NCI-H2227 treated with DMSO at 0.1 percent for 48 hours (cell line): ENCODE results near the gene NHLRC4.

Experiments
- DNase-seq: peaks from one replicate; lab custom pipeline; 2025; lab: John Stamatoyannopoulos, UW

Gene NHLRC4, protein sequence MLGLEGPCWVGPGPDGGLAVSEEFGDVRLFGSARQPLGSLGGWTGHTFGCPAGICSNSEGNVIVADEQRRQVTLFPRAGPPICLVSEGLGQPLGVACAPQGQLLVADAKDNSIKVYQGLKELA

GRCh38 chr16:566475-567372, at the start of gene NHLRC4:
TSS of gene NHLRC4 (plus strand) at chr16:567005. CDS start at chr16:568048, 1,043 bp downstream.
- peak; percentile 65 for DNase-seq

- DNase-seq: no peak
These were observed 47.9 kb upstream of the NHLRC4 start for GRCh38 chr16:518858-519257.

DNA sequence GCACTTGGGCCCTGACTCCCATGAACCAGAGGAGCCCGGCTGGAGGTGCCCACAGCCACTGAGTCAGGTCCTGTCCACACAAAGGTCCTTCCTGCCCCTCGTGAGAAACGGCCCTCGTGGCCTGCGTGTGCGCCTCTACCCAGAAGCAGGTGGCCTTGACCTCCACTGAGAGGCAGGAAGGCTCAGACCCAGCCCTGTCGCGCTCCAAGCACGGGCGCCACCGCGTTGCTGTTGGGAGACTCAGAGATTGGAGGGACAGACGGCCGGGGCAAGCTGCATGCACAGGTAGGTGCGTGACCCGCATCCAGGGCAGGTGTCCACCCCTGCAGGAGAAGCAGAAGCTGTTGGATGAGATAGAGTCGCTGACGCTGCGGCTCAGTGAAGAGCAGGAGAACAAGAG, 47.4 kb upstream of the NHLRC4 start:
- DNase-seq: no peak

DNA sequence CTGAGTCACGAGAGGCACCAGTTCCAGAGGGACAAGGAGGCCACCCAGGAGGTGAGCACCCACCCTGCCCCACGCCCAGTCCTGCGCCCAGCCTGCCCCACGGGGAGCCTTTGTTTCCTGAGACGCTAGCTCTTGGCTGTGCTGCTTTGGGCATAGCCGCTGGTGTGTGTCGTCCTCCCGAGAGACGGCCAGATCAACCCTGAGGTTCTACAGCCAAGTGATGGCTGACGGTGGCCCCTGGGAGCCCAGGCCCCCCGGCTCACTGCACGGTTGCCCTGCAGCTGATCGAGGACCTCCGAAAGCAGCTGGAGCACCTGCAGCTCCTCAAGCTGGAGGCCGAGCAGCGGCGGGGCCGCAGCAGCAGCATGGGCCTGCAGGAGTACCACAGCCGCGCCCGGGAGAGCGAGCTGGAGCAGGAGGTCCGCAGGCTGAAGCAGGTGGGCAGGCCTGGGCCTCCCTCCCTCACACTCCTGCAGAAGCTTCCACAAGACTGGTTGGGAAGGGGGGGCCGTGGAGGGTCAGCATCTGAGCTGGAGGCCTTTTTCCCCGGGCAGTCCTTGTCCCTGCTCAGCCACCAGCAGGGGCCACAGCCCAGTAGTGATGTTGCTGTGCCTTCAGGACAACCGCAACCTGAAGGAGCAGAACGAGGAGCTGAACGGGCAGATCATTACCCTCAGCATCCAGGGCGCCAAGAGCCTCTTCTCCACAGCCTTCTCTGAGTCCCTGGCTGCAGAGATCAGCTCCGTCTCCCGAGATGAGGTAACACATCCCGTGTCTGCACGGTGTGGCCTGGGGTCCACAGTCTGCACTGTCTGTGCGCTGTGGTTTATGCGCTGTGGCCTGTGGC, 46.7 kb upstream of the NHLRC4 start:
- no peak for DNase-seq

DNA sequence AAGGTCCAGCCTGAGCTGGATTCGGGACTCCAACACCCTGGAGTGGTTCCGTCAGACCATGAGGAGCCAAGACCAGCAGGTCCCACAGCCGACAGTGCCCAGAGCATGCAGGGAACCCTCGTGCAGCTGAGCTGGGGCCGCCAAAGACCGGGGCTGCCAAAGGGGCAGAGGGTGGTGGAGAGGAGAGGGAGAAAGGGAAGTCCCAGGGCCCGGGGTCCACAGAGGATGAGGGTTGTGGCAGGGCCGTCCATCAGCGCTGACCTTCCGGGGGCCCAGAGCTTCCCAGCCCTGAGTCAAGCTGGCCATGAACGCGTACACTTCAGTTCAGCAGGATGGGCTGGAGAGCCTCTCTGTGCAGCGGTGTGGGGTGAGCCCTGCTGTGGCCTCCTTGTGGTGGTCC, 46.0 kb upstream of the NHLRC4 start:
- no peak for DNase-seq

DNA sequence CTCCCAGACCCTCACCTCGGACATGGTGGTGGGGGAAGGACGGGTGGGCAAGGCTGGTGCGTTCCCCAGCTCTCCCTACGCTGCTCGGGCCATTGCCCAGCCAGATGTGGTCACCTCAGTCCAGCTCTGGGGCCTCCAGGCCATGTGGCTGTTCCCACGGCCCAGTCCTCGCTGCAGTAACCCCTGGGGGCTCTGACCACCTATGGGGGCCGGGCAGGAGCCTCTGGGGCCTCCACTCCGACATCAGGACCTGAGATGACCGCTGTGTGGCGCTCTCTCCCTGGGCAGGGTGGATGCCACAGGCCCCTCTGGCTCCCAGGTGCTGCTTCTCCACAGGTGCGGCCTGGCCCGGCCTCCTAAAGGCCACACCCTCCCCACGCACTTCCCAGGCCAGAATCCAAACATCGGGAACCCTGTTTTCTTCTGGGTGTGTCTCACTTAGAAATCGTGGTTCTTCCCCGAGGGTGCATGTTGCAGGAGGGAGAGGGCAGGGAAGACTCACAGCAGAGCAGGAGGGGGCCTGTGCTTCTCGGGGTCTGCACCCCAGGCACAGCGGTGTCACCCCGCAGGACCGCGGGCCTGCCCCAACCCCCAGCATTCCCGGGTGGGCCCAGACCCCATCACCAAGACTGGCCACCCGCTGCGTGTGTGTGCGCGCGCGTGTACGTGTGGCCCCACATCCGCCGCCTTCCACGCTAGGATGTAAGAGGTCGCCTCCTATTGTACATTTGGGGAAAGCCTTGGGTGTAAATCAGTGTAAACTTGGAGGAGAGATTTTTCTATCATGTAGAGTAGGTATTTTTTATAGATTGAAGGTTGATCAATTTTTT, 45.2 kb upstream of the NHLRC4 start:
- no peak for DNase-seq

DNA sequence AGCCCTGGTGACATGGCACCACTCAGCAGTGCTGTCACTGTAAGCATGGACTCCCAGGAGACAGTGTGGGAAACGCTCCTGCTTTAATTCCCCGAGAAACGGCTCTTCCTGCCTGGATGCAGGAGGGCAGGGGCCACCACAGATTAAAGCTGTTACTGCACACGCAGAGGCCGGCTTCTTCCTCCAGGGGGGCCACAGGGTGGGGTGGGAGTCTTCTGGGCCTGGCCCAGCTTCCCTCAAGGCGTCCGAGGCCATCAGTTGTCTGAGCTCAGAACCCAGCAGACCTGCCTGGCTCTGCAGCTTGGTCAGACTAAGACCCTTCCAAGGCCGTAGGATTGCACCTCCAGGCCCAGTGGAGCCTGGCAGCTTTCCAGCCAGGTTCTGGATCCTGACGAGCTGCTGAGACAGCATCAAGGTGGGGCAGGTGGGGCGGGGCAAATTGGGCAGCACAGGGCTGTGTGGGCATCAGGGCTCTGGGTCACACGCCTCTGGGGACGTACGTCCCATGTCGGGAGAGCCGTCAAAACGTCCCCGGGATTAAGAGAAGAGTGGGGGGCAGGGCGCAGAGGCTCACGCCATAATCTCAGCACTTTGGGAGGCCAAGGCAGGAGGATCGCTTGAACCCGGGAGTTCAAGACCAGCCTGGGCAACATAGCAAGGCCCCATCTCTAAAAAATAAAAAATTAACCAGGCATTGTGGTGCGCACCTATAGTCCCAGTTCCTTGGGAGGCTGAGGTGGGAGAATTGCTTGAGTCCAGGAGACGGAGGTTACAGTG, 44.3 kb upstream of the NHLRC4 start:
- no peak for DNase-seq

DNA sequence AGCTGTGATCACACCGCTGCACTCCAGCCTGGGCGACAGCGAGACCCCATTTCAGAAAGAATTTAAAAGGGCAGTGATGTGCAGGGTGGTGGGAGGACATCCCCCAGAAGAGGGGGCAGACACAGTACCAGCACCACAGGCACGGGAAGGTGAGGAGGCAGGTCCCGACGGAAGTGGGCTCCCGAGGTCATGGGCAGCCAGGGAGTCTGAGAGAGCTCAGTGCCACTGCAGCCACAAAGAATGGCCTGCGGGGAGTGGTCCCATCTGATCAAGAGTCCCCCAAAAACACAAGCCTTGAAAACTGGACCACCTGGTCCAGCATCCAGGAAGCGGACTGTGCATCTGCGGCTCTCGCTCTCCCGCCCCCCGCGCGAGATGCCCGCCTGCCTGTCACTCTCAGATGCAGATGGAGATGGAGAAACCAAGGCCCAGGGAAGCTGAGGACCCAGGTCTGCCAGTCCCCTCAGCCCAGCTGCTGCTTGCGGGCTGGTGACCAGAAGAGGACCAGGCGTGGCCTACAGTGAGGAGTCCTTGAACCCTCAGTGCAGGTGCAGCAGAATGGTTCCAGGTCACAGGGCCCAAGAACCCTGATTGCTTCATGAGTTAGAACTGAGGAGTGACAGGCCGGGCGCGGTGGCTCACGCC, 43.6 kb upstream of the NHLRC4 start:
- DNase-seq: no peak

GRCh38 chr16:524274-525040, 42.3 kb upstream of the NHLRC4 start:
- no peak for DNase-seq

DNA sequence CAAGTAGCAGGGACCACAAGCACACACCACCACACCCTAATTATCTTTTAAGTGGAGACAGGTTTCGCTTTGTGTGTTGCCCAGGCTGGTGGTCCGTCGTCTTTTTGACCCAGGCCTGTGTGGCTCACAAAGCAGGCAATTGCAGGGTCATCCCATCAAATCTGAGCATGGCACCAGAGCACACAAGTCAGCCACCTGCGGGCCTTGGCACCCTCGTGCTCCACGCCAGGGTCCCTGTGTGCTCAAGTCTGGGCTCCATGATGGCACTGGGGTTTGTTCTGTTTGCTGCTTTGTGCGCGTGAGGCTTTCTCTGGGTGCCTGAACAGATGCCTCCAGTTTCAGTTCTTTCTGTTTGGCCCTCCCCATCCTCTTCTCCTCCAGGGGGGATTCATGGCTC, 41.7 kb upstream of the NHLRC4 start:
- no peak for DNase-seq

DNA sequence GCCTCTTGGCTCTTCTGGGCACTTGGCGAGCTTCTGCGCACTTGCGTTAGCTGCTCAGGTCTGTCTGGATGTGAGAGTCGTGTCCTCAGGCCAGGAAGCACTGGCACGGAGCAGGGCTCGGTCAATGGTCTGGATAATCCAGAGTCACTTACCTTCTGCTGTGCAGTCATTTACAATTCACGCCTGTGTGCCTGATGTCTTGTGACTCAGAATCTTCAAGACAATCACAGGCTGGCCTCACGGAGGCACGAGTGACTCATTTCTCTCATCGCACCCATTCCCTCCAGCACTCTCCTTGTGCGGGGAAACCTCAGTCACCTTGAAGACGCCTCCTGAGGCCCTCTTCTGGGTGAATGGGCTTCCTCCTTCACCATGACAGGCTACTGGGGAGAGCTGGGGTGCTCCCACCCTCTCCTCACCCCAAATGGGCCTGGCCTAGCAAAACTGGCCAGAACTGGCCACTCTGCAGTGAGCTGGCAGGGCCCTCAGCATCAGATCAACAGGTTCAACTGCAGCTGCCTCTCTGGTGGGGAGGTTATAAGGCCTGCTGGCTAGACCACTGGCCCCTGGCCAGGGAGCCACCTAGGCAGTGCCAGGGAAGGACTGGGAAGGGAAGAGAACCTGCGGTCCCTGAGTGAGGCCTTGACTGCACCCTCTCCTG, 41.2 kb upstream of the NHLRC4 start:
- DNase-seq: no peak

GRCh38 chr16:526181-527014, 40.4 kb upstream of the NHLRC4 start:
- no peak for DNase-seq

GRCh38 chr16:527015-527903, 39.5 kb upstream of the NHLRC4 start, which contains the start of gene CAPN15:
TSS of gene CAPN15 (plus strand) at chr16:527712. CDS start at chr16:546839, 19,127 bp downstream.
- peak; percentile 94 for DNase-seq

- DNase-seq: no peak
These were observed 38.4 kb upstream of the NHLRC4 start for GRCh38 chr16:528111-529011.

DNA sequence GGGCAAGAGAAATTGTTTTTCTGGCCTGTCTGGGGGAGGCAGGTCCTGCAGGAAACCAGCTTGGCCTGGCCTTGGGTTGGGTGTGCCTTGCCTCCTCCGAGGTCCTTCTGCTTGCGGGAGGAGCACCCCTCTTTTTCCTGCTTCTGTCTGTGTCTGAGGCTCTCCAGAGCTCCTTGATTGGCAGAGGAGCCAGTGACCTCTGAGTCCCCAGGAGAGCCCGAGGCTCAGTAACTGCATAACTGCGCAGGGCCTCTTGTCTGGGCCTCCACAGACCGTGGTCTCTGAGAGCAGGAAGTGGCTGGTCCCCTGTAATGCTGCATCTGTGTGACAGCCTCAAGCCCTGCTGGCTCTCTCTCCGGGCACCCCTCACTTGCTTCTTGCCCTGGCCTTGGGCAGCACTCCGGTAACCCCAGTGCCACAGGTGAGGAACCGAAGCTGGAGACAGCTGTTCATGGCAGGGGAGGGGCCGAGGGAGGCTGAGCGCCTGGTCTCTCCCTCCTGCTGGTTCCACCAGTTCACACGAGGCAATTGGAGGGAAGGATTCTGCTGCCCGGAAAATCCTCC, 37.7 kb upstream of the NHLRC4 start:
- no peak for DNase-seq
